PC-3 (cell line): ENCODE data around the gene GALNT18.

ENCODE experiments used
- EZH2phosphoT487 ChIP-seq: fragments of 300-600 bp; sonication (generic); IDR thresholded peaks from 2 replicates; pipeline ENCODE4 v1.6.1; 2018; ENCODE audit warnings: mild to moderate bottlenecking, antibody characterized with exemption, low read length, borderline replicate concordance
- TF ChIP-seq, protein P1 (sequence below): fragments of 300-600 bp; sonication (generic); conservative IDR thresholded peaks from 2 replicates; pipeline ENCODE4 v1.5.1; 2017; ENCODE audit warnings: antibody characterized with exemption, low read depth, mild to moderate bottlenecking, low read length

- TF ChIP-seq, protein P1, sequence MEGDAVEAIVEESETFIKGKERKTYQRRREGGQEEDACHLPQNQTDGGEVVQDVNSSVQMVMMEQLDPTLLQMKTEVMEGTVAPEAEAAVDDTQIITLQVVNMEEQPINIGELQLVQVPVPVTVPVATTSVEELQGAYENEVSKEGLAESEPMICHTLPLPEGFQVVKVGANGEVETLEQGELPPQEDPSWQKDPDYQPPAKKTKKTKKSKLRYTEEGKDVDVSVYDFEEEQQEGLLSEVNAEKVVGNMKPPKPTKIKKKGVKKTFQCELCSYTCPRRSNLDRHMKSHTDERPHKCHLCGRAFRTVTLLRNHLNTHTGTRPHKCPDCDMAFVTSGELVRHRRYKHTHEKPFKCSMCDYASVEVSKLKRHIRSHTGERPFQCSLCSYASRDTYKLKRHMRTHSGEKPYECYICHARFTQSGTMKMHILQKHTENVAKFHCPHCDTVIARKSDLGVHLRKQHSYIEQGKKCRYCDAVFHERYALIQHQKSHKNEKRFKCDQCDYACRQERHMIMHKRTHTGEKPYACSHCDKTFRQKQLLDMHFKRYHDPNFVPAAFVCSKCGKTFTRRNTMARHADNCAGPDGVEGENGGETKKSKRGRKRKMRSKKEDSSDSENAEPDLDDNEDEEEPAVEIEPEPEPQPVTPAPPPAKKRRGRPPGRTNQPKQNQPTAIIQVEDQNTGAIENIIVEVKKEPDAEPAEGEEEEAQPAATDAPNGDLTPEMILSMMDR = no peak
- no peak for TF ChIP-seq EZH2phosphoT487
Measured at GRCh38 chr11:11243209-11243589, 378.6 kb downstream of the GALNT18 start.
